Osteocyte (in vitro differentiated cells): ENCODE measurements around the gene DDX49. TPM values are rescaled to one million over a fixed set of nuclear protein-coding genes. Genes with fewer than 3 reads are reported as not detected.

Experiments
- DNase-seq: peaks from one replicate; pipeline ENCODE4 v3.0.0; 2021; ENCODE audit warnings: mixed read lengths; ENCODE audit not compliant: unreplicated experiment; ENCODE audit errors: extremely low spot score
- H3K27ac Mint-ChIP-seq: one replicate; pipeline ENCODE4 v1.8.0; 2021; ENCODE audit warnings: mild to moderate bottlenecking, mixed read lengths; ENCODE audit not compliant: unreplicated experiment
- H3K27me3 Mint-ChIP-seq: one replicate; pipeline ENCODE4 v1.8.0; 2021; ENCODE audit warnings: mixed read lengths; ENCODE audit not compliant: unreplicated experiment
- H3K36me3 Mint-ChIP-seq: one replicate; pipeline ENCODE4 v1.8.0; 2021; ENCODE audit warnings: mixed read lengths; ENCODE audit not compliant: unreplicated experiment
- H3K4me1 Mint-ChIP-seq: one replicate; pipeline ENCODE4 v1.8.0; 2021; ENCODE audit warnings: mixed read lengths; ENCODE audit not compliant: unreplicated experiment
- H3K4me3 Mint-ChIP-seq: one replicate; pipeline ENCODE4 v1.8.0; 2021; ENCODE audit warnings: mild to moderate bottlenecking, moderate library complexity, mixed read lengths; ENCODE audit not compliant: unreplicated experiment
- H3K9me3 Mint-ChIP-seq: one replicate; pipeline ENCODE4 v1.8.0; 2021; ENCODE audit warnings: mixed read lengths; ENCODE audit not compliant: unreplicated experiment
- CTCF ChIP-seq: fragments of 200-600 bp; sonication (generic); IDR thresholded peaks from 2 replicates; pipeline ENCODE4 v1.5.0; 2021; ENCODE audit warnings: antibody characterized with exemption, mild to moderate bottlenecking, moderate library complexity
- total RNA-seq: library from RNA; stranded (reverse); gene quantifications from 2 replicates; pipeline ENCODE4 v1.2.1, GENCODE V29; 2021

The DDX49 gene
- total RNA-seq, 1 donor from 2014 or later, result 59.7 TPM

- Mint-ChIP-seq H3K4me3 (peak overlapping the region; percentile 76), H3K9me3 (no peaks in the 10 kb centered on the region), H3K27me3 (no peaks in the 10 kb centered on the region), H3K36me3 (peaks cover 1% of the 10 kb centered on the region), H3K27ac (peak overlapping the region; percentile 27), H3K4me1 (peaks cover 3% of the 10 kb centered on the region)
- TF ChIP-seq CTCF, result no peak
- DNase-seq, result peak; percentile 82
Observed at GRCh38 chr19:18897094-18898029, 22.2 kb upstream of the DDX49 start.

DNA sequence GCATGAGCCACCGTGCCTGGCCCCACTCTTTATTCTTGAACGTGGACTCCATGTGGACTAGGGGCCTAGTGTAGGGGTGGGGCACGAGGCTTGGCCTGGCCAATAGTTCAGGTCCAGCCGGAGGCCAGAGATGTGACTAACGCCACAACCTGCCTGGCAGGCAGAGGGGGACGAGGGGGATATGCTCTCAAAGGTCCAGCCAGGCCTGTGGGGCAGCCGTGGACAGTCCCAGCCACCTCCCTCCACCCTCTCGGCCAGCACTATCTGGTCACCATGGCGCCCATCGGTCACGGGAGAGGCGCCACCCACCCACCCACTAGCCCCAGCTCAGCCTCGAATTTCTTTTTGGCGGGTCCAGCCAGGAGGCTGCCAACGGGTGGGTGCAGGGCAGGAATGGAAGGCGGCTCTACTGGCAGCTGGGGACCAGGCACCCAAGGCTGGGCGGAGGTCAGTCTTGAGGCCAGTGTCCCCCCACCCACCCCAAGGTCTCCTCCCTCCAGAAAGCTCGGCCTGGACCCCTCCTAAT is 21.4 kb upstream of the DDX49 start:
- no peak for TF ChIP-seq CTCF
- peaks cover 3% of the 10 kb centered on the region for H3K4me1 Mint-ChIP-seq
- H3K4me3 Mint-ChIP-seq, result no peak overlapping the region
- no peaks in the 10 kb centered on the region for H3K27me3 Mint-ChIP-seq
- no peak overlapping the region for H3K27ac Mint-ChIP-seq
- DNase-seq, result peak; percentile 83
- H3K36me3 Mint-ChIP-seq, result peaks cover 1% of the 10 kb centered on the region
- no peaks in the 10 kb centered on the region for H3K9me3 Mint-ChIP-seq

GRCh38 chr19:18898607-18899408 is 20.7 kb upstream of the DDX49 start:
- Mint-ChIP-seq H3K9me3 (no peaks in the 10 kb centered on the region), H3K4me3 (no peak overlapping the region), H3K36me3 (peaks cover 1% of the 10 kb centered on the region), H3K4me1 (peaks cover 3% of the 10 kb centered on the region), H3K27me3 (no peaks in the 10 kb centered on the region), H3K27ac (no peak overlapping the region)
- no peak for DNase-seq
- no peak for TF ChIP-seq CTCF

DNA sequence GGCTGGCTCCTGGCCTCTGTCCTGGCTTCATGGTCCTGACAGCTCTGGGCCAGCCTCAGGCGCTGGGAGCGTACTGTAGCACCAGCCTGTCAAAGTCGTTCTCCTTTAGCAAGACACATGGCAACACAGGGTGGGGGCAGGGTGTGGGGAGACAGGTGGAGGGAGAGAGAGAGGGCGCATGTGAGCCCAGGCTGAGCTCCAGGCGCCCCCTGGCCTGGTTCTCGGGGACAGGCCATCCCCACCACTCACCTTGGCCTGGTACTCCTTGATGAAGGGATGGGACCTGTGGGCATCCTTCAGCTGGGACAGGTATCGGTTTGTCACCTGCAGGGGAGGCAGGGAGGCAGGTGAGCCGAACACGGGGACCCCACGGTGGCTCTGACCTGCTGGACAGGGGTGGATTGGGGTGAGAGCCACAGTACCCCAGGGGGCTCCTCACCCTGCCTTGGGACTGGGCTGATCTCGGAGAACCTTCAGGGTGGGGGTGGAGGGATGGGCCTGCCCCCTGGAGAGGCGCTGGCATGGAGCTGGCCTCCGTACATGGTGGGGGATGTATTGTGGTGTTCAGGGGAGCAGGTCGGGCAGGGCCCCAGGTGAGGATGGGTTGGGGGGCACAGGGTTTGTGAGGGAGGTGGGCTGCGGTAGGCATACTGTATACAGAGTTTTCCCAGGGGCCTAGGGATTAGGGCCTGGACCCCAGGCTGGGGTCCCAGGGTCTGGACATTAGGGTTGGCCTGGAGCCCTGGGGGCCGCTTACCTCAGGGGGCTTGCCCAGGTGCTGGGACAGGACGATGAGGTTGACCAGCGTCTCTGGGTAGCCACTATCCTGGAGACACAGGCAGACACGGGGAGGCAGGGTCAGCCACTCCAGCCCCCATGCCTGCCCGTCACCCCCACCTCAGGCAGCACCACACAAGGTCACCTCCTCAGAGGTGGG is 19.6 kb upstream of the DDX49 start:
- H3K27ac Mint-ChIP-seq, result no peak overlapping the region
- no peak for TF ChIP-seq CTCF
- H3K4me3 Mint-ChIP-seq, result no peak overlapping the region
- no peaks in the 10 kb centered on the region for H3K27me3 Mint-ChIP-seq
- no peak for DNase-seq
- peaks cover 3% of the 10 kb centered on the region for H3K4me1 Mint-ChIP-seq
- no peaks in the 10 kb centered on the region for H3K9me3 Mint-ChIP-seq
- H3K36me3 Mint-ChIP-seq, result peaks cover 2% of the 10 kb centered on the region
